Measurements from ENCODE around the gene UBXN6. TPM values are rescaled to one million over a fixed set of nuclear protein-coding genes. Genes with fewer than 3 reads are reported as not detected.

The UBXN6 gene
- total and polyA plus RNA-seq, 2 experiments from 2014 or later = 19.1 to 21.6 TPM

- Histone ChIP-seq H4K20me1 (replicated peaks; ENCODE audit: insufficient read depth) (no peaks in the 10 kb centered on the region; the same call in none of the 2 replicates), H3K27me3 (ENCODE audit: insufficient read depth) (0 out of 2 replicates have a peak, but pooled peaks cover 2% of the 10 kb centered on the region), H3K36me3 (ENCODE audit: insufficient read depth) (peaks cover 5% of the 10 kb centered on the region; the same call in 1 of the 2 replicates), H3F3A (replicated peaks; ENCODE audit: low read depth) (no peaks in the 10 kb centered on the region), H3K79me2 (replicated peaks; ENCODE audit: insufficient read depth) (no peaks in the 10 kb centered on the region), H3K4me3 (no peak overlapping the region), H3K27ac (ENCODE audit: low read depth) (no peak overlapping the region), H2AFZ (no peak overlapping the region), H3K9me2 (ENCODE audit: insufficient read depth) (no peaks in the 10 kb centered on the region), H3K4me2 (no peak overlapping the region), H3K4me1 (ENCODE audit: insufficient read depth) (no peaks in the 10 kb centered on the region)
- no peak for ATAC-seq
- Mint-ChIP-seq H3K4me1 (no peaks in the 10 kb centered on the region), H3K4me3 (no peak overlapping the region), H3K27me3 (ENCODE audit: insufficient read depth, low read depth, poor library complexity) (peaks cover 15% of the 10 kb centered on the region), H3K36me3 (ENCODE audit: low read depth) (peaks cover 18% of the 10 kb centered on the region), H3K27ac (no peak overlapping the region), H3K9me3 (no peaks in the 10 kb centered on the region)
- TF ChIP-seq JUNB (IDR thresholded peaks at IDR 0.05; ENCODE audit: unreplicated experiment) (no peak), ETS1 (IDR thresholded peaks at IDR 0.05) (no peak), CREB1 (CRISPR knock-in tag; IDR thresholded peaks at IDR 0.05; ENCODE audit: low read depth) (no peak), EZH2 (IDR thresholded peaks at IDR 0.05; ENCODE audit: low read depth, unreplicated experiment) (no peak), EZH2phosphoT487 (IDR thresholded peaks at IDR 0.05; ENCODE audit: unreplicated experiment) (no peak), POLR2AphosphoS5 (IDR thresholded peaks at IDR 0.05; ENCODE audit: low read depth) (no peak), ZNF462 (CRISPR knock-in tag; IDR thresholded peaks at IDR 0.05) (no peak), CTCF (conservative IDR thresholded peaks at IDR 0.05; ENCODE audit: low read depth in 2 of 2) (no peak), ZNF114 (CRISPR knock-in tag; IDR thresholded peaks at IDR 0.05) (no peak), REST (IDR thresholded peaks at IDR 0.05; ENCODE audit: unreplicated experiment) (no peak), ZNF331 (CRISPR knock-in tag; IDR thresholded peaks at IDR 0.05; ENCODE audit: low read depth) (no peak), STAT1 (IDR thresholded peaks at IDR 0.05; ENCODE audit: unreplicated experiment) (no peak), NANOG (IDR thresholded peaks at IDR 0.05; ENCODE audit: borderline replicate concordance) (no peak)
- no peak for DNase-seq (ENCODE audit: low spot score)
Measured at GRCh38 chr19:4503825-4504170, 46.2 kb upstream of the UBXN6 start.
